ENCODE measurements around the gene ST6GALNAC3.

The ST6GALNAC3 gene

DNA sequence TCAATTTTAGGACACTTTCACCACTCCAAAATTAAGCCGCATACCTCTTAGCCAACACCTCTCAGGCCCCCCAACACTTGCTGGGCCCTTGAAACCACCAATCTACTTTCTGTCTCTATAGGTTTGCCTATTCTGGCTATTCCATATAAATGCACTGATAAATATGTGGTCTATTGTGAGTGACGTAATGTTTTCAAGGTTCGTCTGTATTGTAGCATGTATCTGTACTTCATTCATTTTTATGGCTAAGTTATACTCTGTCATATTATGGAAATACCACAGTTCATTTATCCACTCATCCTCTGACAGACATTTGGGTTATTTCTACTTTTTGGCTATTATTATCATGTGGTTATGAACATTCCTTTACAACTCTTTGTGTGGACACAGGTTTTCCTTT is 432.8 kb downstream of the ST6GALNAC3 start:
- no peak for DNase-seq (ENCODE audit: low spot score)

- DNase-seq (ENCODE audit: low spot score): no peak
Measured at GRCh38 chr1:76508871-76509270, 434.3 kb downstream of the ST6GALNAC3 start.

DNA sequence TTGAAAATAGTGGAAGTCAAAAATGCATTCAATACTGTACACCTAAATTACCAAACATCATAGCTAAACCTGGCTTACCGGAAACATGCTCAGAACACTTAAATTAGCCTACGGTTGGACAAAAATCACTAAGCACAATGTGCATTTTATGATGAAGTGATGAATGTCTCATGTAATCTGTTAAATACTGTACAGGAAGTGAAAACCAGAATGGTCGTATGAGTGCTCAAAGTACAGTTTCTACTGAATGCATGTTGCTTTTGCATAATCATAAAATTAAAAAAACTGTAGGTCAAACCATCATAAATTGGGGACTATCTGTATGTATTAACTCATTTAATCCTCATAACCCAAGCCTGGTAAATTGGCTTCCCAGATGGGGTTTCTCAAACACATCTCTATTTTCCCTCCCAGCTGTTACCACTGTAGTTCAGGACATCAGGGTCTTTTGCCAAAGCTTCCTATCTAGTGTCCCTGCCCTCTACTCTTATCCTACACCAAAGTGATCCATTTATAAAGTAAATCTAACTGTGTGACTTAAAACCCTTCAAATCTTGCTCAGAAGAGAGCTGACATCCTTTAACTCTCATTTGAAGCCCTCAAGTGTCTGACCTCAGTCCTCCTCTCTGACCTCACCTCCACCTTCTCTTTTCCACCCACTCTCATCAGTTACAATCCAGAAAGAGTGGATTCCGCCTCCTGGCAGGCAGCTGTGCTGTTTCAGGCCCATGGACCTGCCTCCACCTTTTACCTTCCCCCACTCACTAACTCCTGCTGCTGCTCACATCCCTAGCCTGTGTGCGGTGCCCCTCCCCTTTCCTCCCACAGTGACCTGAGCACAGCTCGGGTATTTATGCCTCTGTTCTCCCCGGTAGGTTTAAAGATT is 436.4 kb downstream of the ST6GALNAC3 start:
- no peak for DNase-seq (ENCODE audit: low spot score)

- DNase-seq (ENCODE audit: low spot score): no peak
Measured at GRCh38 chr1:76511558-76512179, 437.1 kb downstream of the ST6GALNAC3 start.

- DNase-seq (ENCODE audit: low spot score): no peak
Measured at GRCh38 chr1:76530953-76531352, 456.4 kb downstream of the ST6GALNAC3 start.

GRCh38 chr1:76541618-76542017 is 467.1 kb downstream of the ST6GALNAC3 start:
- no peak for DNase-seq (ENCODE audit: low spot score)

DNA sequence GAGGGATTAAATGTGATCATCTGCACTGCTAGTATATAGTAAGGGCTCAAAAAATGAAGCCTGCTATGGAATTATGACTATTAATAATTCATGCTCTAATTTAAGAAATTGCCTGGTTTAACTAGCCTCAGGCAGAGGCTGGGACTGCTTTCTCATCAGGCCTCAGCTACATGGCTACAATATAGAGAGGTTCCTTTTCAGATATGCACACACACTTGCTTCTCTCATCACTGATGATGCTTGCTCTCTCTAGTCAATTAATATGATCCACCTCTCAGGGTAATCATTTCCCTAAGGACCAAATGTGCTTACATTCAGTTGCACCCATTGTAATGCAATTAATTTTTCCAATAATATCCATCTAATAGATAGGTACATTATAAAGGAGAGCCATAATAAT is 467.8 kb downstream of the ST6GALNAC3 start:
- DNase-seq (ENCODE audit: low spot score): no peak

DNA sequence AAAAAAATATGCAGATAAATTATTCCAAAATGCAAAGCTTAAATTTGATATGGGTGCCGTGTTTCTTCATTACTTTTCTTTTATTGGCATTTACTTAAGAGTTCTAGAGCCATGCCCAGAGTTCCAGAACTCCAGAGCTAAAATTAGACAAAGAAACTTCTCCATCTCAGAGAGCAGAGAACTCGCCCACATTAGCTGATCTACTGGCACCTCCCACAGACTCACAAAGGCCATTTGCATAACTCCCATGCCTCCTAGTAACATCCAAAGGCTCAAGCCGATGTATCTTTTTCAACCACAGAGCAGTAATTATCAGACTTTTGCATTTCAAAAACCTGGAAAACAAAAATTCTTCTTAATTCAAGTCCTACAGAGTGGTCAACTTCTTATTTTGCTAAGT is 468.9 kb downstream of the ST6GALNAC3 start:
- no peak for DNase-seq (ENCODE audit: low spot score)

GRCh38 chr1:76546354-76546933 is 471.9 kb downstream of the ST6GALNAC3 start:
- no peak for DNase-seq (ENCODE audit: low spot score)

DNA sequence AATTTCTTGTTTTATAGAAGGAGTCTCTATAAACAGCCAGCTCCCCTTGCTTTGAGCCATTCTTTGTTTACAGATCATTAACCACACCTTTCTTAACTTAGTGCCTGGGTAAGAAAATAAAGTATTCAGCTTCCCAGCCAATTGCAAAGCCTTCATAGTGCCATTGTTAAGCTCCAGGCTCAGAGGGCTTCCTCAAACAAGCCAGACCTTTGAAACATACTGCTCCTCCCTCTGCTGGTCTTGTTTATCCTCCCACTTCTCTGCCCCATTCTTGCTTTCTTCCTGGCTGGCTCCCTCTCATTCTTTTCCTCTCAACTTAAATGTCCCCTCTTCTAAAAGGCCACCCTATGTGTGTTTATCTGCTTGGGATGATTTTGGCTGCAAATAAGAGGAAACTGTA is 473.4 kb downstream of the ST6GALNAC3 start:
- DNase-seq (ENCODE audit: low spot score): no peak

DNA sequence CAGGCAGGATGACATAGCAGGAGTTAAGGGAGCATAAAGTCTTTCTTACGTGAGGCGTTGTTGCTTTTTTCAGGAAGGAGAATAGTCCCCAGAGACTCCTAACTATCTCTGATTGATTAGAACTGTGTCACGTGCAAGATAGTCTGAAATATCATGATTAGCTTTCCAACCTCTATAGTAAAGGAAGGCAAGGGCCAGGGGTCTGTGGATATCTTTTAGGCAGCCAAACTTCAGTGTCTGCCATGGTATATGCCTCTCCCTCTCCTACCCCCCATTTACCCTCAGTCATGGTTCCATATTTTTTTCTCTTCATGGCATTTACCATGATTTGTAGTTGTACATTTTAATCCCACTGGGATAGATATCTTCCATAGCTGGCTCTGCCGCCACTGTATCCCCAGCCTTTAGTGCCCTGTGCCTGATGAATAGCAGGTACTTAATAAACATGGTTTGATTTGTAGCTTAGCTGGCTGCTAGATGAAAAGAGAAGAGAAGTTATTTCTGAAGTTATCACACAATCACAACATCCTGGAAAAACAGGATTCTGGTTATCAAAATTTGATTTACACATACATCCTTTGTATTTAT is 474.1 kb downstream of the ST6GALNAC3 start:
- no peak for DNase-seq (ENCODE audit: low spot score)

GRCh38 chr1:76554283-76554682 is 479.7 kb downstream of the ST6GALNAC3 start:
- no peak for DNase-seq (ENCODE audit: low spot score)

DNA sequence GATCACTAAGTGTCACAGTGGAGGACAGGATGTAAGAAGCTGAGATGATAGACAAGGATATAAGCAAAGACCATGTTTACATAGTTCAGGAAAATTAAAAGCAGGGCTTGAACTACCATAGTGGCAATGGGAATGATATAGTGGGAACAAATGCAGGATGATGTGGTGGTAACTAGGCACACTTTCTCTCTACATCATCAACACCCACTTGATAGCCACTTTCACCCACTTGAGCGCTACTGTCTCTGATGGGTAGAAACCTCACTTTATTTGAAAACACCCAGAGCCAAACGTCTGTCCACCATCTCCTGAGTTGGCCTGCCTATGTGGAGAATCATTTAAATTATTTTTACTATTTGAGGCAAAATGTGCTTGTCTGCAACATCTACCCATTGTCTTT is 487.7 kb downstream of the ST6GALNAC3 start:
- DNase-seq (ENCODE audit: low spot score): no peak

DNA sequence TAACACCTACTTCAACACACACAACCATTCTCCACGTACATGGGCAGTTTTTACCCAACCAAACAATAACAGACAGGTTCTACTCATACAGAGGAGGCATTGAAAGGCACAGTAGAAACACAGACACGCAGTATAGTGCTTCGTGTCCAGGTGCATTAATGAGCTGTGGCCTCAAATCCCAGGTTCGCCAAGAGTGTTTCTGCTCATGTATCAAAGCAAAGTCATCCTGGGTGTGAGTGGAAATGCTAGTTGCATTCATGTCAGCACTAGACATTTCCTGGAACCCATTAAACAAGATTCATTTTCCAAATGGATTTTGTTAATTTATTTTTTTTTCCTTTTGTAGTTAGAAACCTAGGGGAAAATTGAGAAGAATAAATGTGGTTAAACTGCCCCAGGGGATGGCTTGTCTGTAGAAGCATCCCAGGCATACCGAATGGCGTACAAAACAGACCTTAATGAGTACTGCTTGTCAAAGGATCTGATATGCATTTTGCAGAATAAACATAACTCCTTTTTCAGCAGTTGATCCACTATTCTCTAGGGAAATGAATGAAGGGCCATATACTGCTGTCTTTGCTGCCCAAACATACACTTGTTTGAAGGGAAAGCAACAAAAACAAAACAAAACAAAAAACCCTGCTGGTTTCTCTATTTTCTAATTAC is 494.2 kb downstream of the ST6GALNAC3 start:
- DNase-seq (ENCODE audit: low spot score): no peak

DNA sequence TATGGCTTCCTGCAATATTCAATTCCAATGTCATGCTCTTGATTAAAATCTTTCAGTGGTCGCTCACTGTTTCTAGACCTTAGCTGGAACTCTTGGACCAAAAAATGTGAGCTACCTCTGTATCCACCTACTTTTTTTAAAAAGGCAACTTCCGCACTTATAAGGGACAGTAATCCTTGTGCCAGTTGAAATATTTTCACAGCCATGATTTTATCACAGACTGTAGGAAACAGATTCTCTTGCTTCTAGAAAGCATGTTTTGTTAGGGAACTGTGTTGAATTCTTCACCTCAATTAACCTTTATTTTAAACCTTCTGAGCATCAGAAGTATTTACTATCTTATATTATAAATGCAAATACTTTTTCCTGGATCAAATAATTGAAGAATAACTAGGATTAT is 496.7 kb downstream of the ST6GALNAC3 start:
- no peak for DNase-seq (ENCODE audit: low spot score)

GRCh38 chr1:76572229-76572628 is 497.7 kb downstream of the ST6GALNAC3 start:
- DNase-seq (ENCODE audit: low spot score): no peak

DNA sequence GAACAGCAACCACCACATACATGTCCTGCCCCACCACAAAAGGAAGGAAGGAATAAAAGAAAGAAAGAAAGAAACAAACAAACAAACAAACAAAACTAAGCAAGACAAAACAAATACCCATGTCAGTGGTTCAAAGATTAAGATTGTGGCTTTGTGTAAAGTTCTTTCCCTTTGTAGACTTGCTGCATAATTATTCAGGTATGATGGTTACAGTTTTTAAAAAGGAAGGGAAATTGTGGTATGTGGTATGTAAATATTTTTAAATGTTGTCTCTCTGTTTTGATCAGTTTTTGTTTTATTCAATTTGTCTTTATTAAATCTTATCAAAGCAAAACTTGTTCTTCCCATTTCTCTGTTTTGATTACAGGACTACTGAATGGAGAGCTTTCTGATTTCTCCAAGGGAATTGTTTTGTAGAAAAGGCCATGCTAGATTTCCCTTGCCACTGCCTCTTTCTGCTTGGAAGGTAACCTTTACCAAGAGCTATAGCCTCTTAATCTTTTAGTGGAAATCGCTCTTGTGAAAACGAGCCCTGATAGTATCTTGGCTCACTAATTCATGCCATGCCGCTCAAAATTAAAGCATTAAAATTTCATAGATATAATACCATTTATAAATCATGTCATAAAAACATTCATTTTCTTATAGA is 502.5 kb downstream of the ST6GALNAC3 start:
- DNase-seq (ENCODE audit: low spot score): no peak

GRCh38 chr1:76577525-76578185 is 503.1 kb downstream of the ST6GALNAC3 start:
- DNase-seq (ENCODE audit: low spot score): no peak

DNA sequence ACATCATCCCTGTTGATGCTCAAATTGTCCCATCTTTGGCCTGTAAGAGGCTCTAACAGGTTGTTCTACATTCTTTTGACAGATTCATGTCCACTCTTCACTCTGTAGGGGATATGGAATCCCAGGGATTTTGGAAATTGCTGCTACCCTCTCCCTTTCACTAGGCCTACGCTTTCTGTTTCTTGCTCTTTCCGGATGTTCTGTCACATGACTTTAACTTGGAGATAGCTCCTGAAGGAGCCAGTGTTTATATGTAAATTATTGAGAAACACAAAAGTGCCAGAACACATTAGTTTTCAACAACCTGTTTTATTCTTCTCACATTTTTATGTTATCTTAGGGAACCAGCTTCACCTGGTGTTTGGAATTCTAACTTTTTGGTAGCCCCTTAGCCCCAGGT is 505.7 kb downstream of the ST6GALNAC3 start:
- no peak for DNase-seq (ENCODE audit: low spot score)

DNA sequence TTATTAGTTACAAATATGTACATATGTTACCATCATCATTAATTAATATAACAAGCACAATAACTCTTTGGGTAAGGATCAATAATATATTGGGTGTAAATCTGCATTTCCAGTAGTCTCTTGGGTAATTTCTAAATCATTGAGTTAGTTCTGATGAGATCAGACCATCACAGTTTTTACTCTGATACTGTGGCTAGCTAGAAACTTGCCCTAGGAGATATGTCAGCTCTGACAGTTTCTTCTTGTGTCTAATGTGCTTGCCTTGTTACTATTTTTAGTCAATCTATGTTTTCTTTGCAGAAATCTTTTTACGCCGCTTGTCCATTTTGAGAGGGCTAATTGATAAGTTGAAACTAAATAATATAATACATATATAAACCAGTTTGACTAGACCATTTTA is 507.2 kb downstream of the ST6GALNAC3 start:
- DNase-seq (ENCODE audit: low spot score): no peak

DNA sequence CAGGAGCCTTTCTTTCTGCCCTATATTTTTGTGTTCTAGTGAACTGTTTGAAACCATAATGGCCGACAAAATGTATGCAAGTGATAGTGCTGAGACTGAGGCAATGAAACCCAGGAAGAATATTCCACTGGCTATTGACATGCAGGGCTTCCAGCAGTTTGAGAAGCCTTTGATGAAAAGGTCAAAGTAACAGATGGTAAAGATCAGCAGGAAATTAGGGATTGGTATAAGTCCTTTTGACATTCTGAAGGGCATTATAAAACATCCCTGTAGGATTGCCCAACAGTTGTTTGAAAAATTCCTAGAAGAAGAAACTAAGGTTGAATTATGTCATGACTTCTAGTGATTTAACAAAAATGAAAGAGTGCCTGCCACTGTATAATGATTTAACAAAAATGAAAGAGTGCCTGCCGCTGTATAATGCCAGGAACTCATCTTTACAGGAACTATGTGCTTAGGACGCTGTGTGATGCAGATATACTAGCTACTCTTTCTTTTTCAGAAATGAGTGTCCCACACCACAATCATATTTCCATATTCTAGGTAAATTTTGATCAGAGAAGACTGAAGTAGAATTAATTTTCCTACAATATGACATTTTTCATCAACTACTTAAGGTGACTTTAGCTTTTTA is 508.8 kb downstream of the ST6GALNAC3 start:
- DNase-seq (ENCODE audit: low spot score): no peak
